ENCODE measurements around the gene TELO2.

- TF ChIP-seq CTCF (IDR thresholded peaks at IDR 0.05) (no peak), POLR2A (IDR thresholded peaks at IDR 0.05) (no peak)
Measured at GRCh38 chr16:1446296-1447080, 46.7 kb upstream of the TELO2 start.
